Thyroid gland (tissue), 4 donors: Measurements from ENCODE around the gene ZNF280D.

ENCODE experiments used
- POLR2A ChIP-seq, 2 donors: fragments of 450-650 bp; IDR thresholded peaks; one replicate each; pipeline ENCODE4 v1.6.1; 2017; ENCODE audit warnings: antibody characterized with exemption in 2 of 2, mild to moderate bottlenecking in 2 of 2, moderate library complexity in 1 of 2
- TF ChIP-seq, protein P1 (sequence below), 6 experiments: fragments of 200-600 bp in 3 of 6; fragments of 450-650 bp in 3 of 6; sonication (generic) in 3 of 6; IDR thresholded peaks; one replicate each; pipeline ENCODE4 v1.5.1; 2016 to 2019; ENCODE audit warnings: antibody characterized with exemption in 6 of 6, mild to moderate bottlenecking in 2 of 6, inconsistent platforms in 1 of 6, moderate library complexity in 1 of 6

- TF ChIP-seq, protein P1, sequence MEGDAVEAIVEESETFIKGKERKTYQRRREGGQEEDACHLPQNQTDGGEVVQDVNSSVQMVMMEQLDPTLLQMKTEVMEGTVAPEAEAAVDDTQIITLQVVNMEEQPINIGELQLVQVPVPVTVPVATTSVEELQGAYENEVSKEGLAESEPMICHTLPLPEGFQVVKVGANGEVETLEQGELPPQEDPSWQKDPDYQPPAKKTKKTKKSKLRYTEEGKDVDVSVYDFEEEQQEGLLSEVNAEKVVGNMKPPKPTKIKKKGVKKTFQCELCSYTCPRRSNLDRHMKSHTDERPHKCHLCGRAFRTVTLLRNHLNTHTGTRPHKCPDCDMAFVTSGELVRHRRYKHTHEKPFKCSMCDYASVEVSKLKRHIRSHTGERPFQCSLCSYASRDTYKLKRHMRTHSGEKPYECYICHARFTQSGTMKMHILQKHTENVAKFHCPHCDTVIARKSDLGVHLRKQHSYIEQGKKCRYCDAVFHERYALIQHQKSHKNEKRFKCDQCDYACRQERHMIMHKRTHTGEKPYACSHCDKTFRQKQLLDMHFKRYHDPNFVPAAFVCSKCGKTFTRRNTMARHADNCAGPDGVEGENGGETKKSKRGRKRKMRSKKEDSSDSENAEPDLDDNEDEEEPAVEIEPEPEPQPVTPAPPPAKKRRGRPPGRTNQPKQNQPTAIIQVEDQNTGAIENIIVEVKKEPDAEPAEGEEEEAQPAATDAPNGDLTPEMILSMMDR (IDR thresholded peaks at IDR 0.05) = no peak
- TF ChIP-seq POLR2A (IDR thresholded peaks at IDR 0.05) = no peak
These were observed 125.0 kb downstream of the ZNF280D start for GRCh38 chr15:56608140-56608778.
